Measurements from ENCODE around the gene FBRS. TPM values are rescaled to one million over a fixed set of nuclear protein-coding genes. Genes with fewer than 3 reads are reported as not detected.

FBRS gene
- total and polyA plus RNA-seq, 10 of the 15 experiments (the other 5 are each of a cell fraction or from before 2014, with no cell fraction given), result 0.45 to 87.6 (median 14.6) TPM

- TF ChIP-seq REST (IDR thresholded peaks at IDR 0.05; ENCODE audit: low read depth, low read length), result no peak
- no peak for TF ChIP-seq BCLAF1 (IDR thresholded peaks at IDR 0.05)
- no peak for TF ChIP-seq USF2 (IDR thresholded peaks at IDR 0.05; ENCODE audit: borderline replicate concordance, low read depth, low read length)
- TF ChIP-seq ATF2 (IDR thresholded peaks at IDR 0.05; ENCODE audit: low read length), result no peak
- TF ChIP-seq BACH1 (IDR thresholded peaks at IDR 0.05; ENCODE audit: borderline replicate concordance), result peak; percentile 75
- peak; percentile 5; the same call in 1 of the 2 replicates for TF ChIP-seq CREB1 (IDR thresholded peaks at IDR 0.05; ENCODE audit: low read depth)
- no peak for TF ChIP-seq SUZ12 (IDR thresholded peaks at IDR 0.05; ENCODE audit: unreplicated experiment)
- TF ChIP-seq BRCA1 (IDR thresholded peaks at IDR 0.05; ENCODE audit: low read depth, low read length), result 0 out of 2 replicates have a peak, but pooled peaks have one; percentile 95
- no peak for TF ChIP-seq CBX5 (IDR thresholded peaks at IDR 0.05; ENCODE audit: low read depth)
- no peak for TF ChIP-seq GABPA (IDR thresholded peaks at IDR 0.05; ENCODE audit: low read depth)
- peak; percentile 88; the same call in 1 of the 2 replicates for TF ChIP-seq PML (IDR thresholded peaks at IDR 0.05; ENCODE audit: low read length)
- TF ChIP-seq EZH2 (IDR thresholded peaks at IDR 0.05; ENCODE audit: borderline replicate concordance, control insufficient read depth, low read depth, low read length), result no peak
- no peak for TF ChIP-seq CEBPB (IDR thresholded peaks at IDR 0.05; ENCODE audit: borderline replicate concordance in 1 of 2, low read depth in 2 of 2, low read length in 2 of 2)
- TF ChIP-seq HDGF (IDR thresholded peaks at IDR 0.05), result peak; percentile 98
- TF ChIP-seq PAX8 (IDR thresholded peaks at IDR 0.05), result peak; percentile 97
- TF ChIP-seq CTCF (IDR thresholded peaks at IDR 0.05 in 2 of 3, conservative IDR thresholded peaks at IDR 0.05 in 1 of 3; ENCODE audit: control insufficient read depth in 2 of 3, extremely low read depth in 1 of 3, insufficient read depth in 1 of 3, low read depth in 3 of 3, low read length in 3 of 3), result no peak
- TF ChIP-seq ZNF217 (IDR thresholded peaks at IDR 0.05), result 0 out of 2 replicates have a peak, but pooled peaks have one; percentile 5
- no peak for TF ChIP-seq NFXL1 (IDR thresholded peaks at IDR 0.05; ENCODE audit: borderline replicate concordance)
- no peak for TF ChIP-seq HCFC1 (IDR thresholded peaks at IDR 0.05; ENCODE audit: low read length)
These were observed 40.0 kb downstream of the FBRS start (continued) for GRCh38 chr16:30698139-30698815.
